ENCODE measurements around the gene ULK4. TPM values are rescaled to one million over a fixed set of nuclear protein-coding genes. Genes with fewer than 3 reads are reported as not detected.

ULK4 gene
- total and polyA plus RNA-seq, 7 donors: 2.1 to 18.6 (median 8.9) TPM

- WGBS, 2 donors: 91 to 94% methylated on average over 1 of the region's 1 CpG
- no peak for TF ChIP-seq CTCF (IDR thresholded peaks at IDR 0.05)
- no peak for TF ChIP-seq EP300 (IDR thresholded peaks at IDR 0.05)
- no peak for TF ChIP-seq POLR2AphosphoS5 (IDR thresholded peaks at IDR 0.05)
- intact Hi-C loops (cut with DNase I): no loop called here
Observed at GRCh38 chr3:41436983-41437382, 524.9 kb downstream of the ULK4 start.

GRCh38 chr3:41434781-41435180 lies 527.1 kb downstream of the ULK4 start:
- intact Hi-C loops (cut with DNase I): no loop called here

More at GRCh38 chr3:41436983-41437382, 524.9 kb downstream of the ULK4 start:
- H3K4me1 ChIP-seq: no peaks in the 10 kb centered on the region
- H3K27ac ChIP-seq: no peak overlapping the region
- DNase-seq: no peak
- no peak overlapping the region for H3K4me3 ChIP-seq
- peaks cover 0 to 1% (median 0%) of the 10 kb centered on the region in 4 donors for H3K9me3 ChIP-seq
- no peaks in the 10 kb centered on the region for H3K27me3 ChIP-seq
- H3K36me3 ChIP-seq: no peaks in the 10 kb centered on the region

GRCh38 chr3:41431386-41431785 lies 530.5 kb downstream of the ULK4 start:
- no peak for DNase-seq
- 89 to 94% methylated on average over 4 of the region's 4 CpGs for WGBS, 2 donors
- Histone ChIP-seq H3K4me1 (no peaks in the 10 kb centered on the region), H3K27me3 (no peaks in the 10 kb centered on the region), H3K36me3 (no peaks in the 10 kb centered on the region), H3K9me3 (peaks cover 0 to 3% (median under 1%) of the 10 kb centered on the region in 4 donors), H3K4me3 (no peak overlapping the region), H3K27ac (no peak overlapping the region)
- TF ChIP-seq POLR2A (IDR thresholded peaks at IDR 0.05) (no peak), EP300 (IDR thresholded peaks at IDR 0.05) (no peak), CTCF (IDR thresholded peaks at IDR 0.05) (no peak), POLR2AphosphoS5 (IDR thresholded peaks at IDR 0.05) (no peak)
- intact Hi-C loops (cut with DNase I): no loop called here

More at GRCh38 chr3:41434781-41435180, 527.1 kb downstream of the ULK4 start:
- no peaks in the 10 kb centered on the region for H3K9me3 ChIP-seq
- TF ChIP-seq CTCF (IDR thresholded peaks at IDR 0.05) (no peak), POLR2A (IDR thresholded peaks at IDR 0.05) (no peak), POLR2AphosphoS5 (IDR thresholded peaks at IDR 0.05) (no peak), EP300 (IDR thresholded peaks at IDR 0.05) (no peak)
- H3K36me3 ChIP-seq: no peaks in the 10 kb centered on the region
- DNase-seq: no peak
- no peak overlapping the region for H3K4me3 ChIP-seq
- WGBS, 2 donors: 88% methylated on average over 2 of the region's 2 CpGs
- no peaks in the 10 kb centered on the region for H3K4me1 ChIP-seq
- H3K27me3 ChIP-seq: no peaks in the 10 kb centered on the region
- no peak overlapping the region for H3K27ac ChIP-seq

- Histone ChIP-seq H3K36me3 (no peaks in the 10 kb centered on the region), H3K4me3 (no peak overlapping the region), H3K9me3 (peaks cover 0 to 3% (median 1%) of the 10 kb centered on the region in 4 donors), H3K27ac (no peak overlapping the region), H3K4me1 (no peaks in the 10 kb centered on the region), H3K27me3 (no peaks in the 10 kb centered on the region)
- TF ChIP-seq POLR2AphosphoS5 (IDR thresholded peaks at IDR 0.05) (no peak), CTCF (IDR thresholded peaks at IDR 0.05) (no peak), POLR2A (IDR thresholded peaks at IDR 0.05) (no peak), EP300 (IDR thresholded peaks at IDR 0.05) (no peak)
- no peak for DNase-seq
- WGBS, 2 donors: 97% methylated on average over 12 of the region's 12 CpGs
- intact Hi-C loops (cut with DNase I): no loop called here
Observed at GRCh38 chr3:41430886-41431285, 531.0 kb downstream of the ULK4 start.

GRCh38 chr3:41430391-41430790 lies 531.5 kb downstream of the ULK4 start:
- peaks cover 0 to 3% (median 1%) of the 10 kb centered on the region in 4 donors for H3K9me3 ChIP-seq
- H3K27ac ChIP-seq: no peak overlapping the region
- 83% methylated on average over 3 of the region's 3 CpGs for WGBS, 2 donors
- intact Hi-C loops (cut with DNase I): no loop called here
- no peak overlapping the region for H3K4me3 ChIP-seq
- TF ChIP-seq EP300 (IDR thresholded peaks at IDR 0.05) (no peak), CTCF (IDR thresholded peaks at IDR 0.05) (no peak)
- no peaks in the 10 kb centered on the region for H3K27me3 ChIP-seq
- DNase-seq: no peak
- no peaks in the 10 kb centered on the region for H3K36me3 ChIP-seq
- H3K4me1 ChIP-seq: no peaks in the 10 kb centered on the region
